Suprapubic skin (tissue), 4 donors: ENCODE measurements around the gene LRRC8B. TPM values are rescaled to one million over a fixed set of nuclear protein-coding genes. Genes with fewer than 3 reads are reported as not detected.

Experiments used
- DNase-seq, 2 donors: peaks; one replicate each; pipeline ENCODE4 v3.0.0-alpha.2; 2019; ENCODE audit warnings: low spot score in 2 of 2
- H3K27ac ChIP-seq: fragments of 200-600 bp; sonication (generic); one replicate; pipeline ENCODE4 v1.5.1; 2019
- H3K27me3 ChIP-seq: fragments of 200-600 bp; sonication (generic); one replicate; pipeline ENCODE4 v1.5.1; 2019
- H3K36me3 ChIP-seq: fragments of 200-600 bp; sonication (generic); one replicate; pipeline ENCODE4 v1.5.1; 2019
- H3K4me1 ChIP-seq: fragments of 200-600 bp; sonication (generic); one replicate; pipeline ENCODE4 v1.5.1; 2019
- H3K4me3 ChIP-seq: fragments of 200-600 bp; sonication (generic); one replicate; pipeline ENCODE4 v1.5.1; 2019; ENCODE audit warnings: mild to moderate bottlenecking
- H3K9me3 ChIP-seq: fragments of 200-600 bp; sonication (generic); one replicate; pipeline ENCODE4 v1.5.1; 2019
- EP300 ChIP-seq: sonication (generic); formaldehyde crosslinking; IDR thresholded peaks from one replicate; pipeline ENCODE4 v1.6.1; 2017; ENCODE audit warnings: antibody characterized with exemption
- POLR2A ChIP-seq, 2 donors: fragments of 450-650 bp; IDR thresholded peaks; one replicate each; pipeline ENCODE4 v1.6.1; 2017; ENCODE audit warnings: antibody characterized with exemption in 2 of 2, mild to moderate bottlenecking in 2 of 2, moderate library complexity in 2 of 2
- POLR2AphosphoS5 ChIP-seq, 3 donors: sonication (generic); formaldehyde crosslinking; IDR thresholded peaks; one replicate each; pipeline ENCODE4 v1.6.1; 2017; ENCODE audit warnings: antibody characterized with exemption in 3 of 3
- WGBS: methylation state at CpG from one replicate; pipeline ENCODE4 v1.1.5; 2018; 5-methylcytosine and 5-hydroxymethylcytosine counted together
- total RNA-seq, 4 donors: library from RNA; depleted of rRNA; stranded (reverse); fragments of >200 nt; gene quantifications; one replicate each; pipeline ENCODE4 v1.1.0, GENCODE V29; 2016
- TF ChIP-seq, protein P1 (sequence below), 2 donors: fragments of 200-600 bp in 1 of 2; fragments of 450-650 bp in 1 of 2; sonication (generic) in 1 of 2; IDR thresholded peaks; one replicate each; pipeline ENCODE4 v1.5.1; 2016 to 2019; ENCODE audit warnings: antibody characterized with exemption in 2 of 2, mild to moderate bottlenecking in 1 of 2, moderate library complexity in 1 of 2

Gene LRRC8B
- total RNA-seq, 4 donors from 2014 or later = 11.1 to 26.6 (median 13.9) TPM

- DNase-seq = no peak
- TF ChIP-seq, protein P1, sequence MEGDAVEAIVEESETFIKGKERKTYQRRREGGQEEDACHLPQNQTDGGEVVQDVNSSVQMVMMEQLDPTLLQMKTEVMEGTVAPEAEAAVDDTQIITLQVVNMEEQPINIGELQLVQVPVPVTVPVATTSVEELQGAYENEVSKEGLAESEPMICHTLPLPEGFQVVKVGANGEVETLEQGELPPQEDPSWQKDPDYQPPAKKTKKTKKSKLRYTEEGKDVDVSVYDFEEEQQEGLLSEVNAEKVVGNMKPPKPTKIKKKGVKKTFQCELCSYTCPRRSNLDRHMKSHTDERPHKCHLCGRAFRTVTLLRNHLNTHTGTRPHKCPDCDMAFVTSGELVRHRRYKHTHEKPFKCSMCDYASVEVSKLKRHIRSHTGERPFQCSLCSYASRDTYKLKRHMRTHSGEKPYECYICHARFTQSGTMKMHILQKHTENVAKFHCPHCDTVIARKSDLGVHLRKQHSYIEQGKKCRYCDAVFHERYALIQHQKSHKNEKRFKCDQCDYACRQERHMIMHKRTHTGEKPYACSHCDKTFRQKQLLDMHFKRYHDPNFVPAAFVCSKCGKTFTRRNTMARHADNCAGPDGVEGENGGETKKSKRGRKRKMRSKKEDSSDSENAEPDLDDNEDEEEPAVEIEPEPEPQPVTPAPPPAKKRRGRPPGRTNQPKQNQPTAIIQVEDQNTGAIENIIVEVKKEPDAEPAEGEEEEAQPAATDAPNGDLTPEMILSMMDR (IDR thresholded peaks at IDR 0.05) = no peak
- no peak for TF ChIP-seq POLR2A (IDR thresholded peaks at IDR 0.05)
- no peak for TF ChIP-seq EP300
- TF ChIP-seq POLR2AphosphoS5 (IDR thresholded peaks at IDR 0.05) = no peak
- no peaks in the 10 kb centered on the region for H3K36me3 ChIP-seq
- H3K4me1 ChIP-seq = peaks cover 15% of the 10 kb centered on the region
- no peaks in the 10 kb centered on the region for H3K27me3 ChIP-seq
- 92% methylated on average over 3 of the region's 3 CpGs for WGBS
- H3K27ac ChIP-seq = no peak overlapping the region
- H3K9me3 ChIP-seq = no peaks in the 10 kb centered on the region
- no peak overlapping the region for H3K4me3 ChIP-seq
Observed at GRCh38 chr1:89531480-89532139, 7.0 kb downstream of the LRRC8B start.

GRCh38 chr1:89532228-89532627 lies 7.6 kb downstream of the LRRC8B start:
- no peaks in the 10 kb centered on the region for H3K9me3 ChIP-seq
- H3K4me1 ChIP-seq = peaks cover 9% of the 10 kb centered on the region
- no peaks in the 10 kb centered on the region for H3K27me3 ChIP-seq
- H3K36me3 ChIP-seq = no peaks in the 10 kb centered on the region
- no peak for DNase-seq
- H3K27ac ChIP-seq = no peak overlapping the region
- TF ChIP-seq, protein P1 (IDR thresholded peaks at IDR 0.05) = no peak
- no peak for TF ChIP-seq EP300
- no peak for TF ChIP-seq POLR2A (IDR thresholded peaks at IDR 0.05)
- no peak for TF ChIP-seq POLR2AphosphoS5 (IDR thresholded peaks at IDR 0.05)
- 86% methylated on average over 4 of the region's 4 CpGs for WGBS
- no peak overlapping the region for H3K4me3 ChIP-seq

DNA sequence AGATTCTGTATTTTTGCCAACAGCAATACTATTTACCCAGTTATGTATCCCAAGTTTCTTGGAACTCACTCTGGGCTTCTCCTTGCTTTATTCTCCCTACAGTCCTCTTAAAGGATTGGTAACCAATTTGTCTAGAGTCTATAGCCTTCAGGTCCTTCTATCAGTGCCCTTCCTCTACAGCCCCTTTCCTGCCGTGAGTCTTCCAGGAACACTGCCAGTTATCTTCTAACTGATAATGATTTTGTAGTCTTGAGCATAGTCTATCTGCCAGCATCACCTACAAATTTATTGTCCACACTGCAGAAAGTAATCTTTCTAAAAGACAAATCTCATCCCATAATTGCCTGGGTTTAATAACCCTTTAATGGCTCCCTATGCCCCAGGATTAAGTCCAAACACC lies 8.2 kb downstream of the LRRC8B start:
- WGBS = 91% methylated on average over 1 of the region's 1 CpG
- H3K4me1 ChIP-seq = peaks cover 4% of the 10 kb centered on the region
- H3K9me3 ChIP-seq = no peaks in the 10 kb centered on the region
- TF ChIP-seq POLR2AphosphoS5 (IDR thresholded peaks at IDR 0.05) (no peak), POLR2A (IDR thresholded peaks at IDR 0.05) (no peak), EP300 (no peak)
- TF ChIP-seq, protein P1 (IDR thresholded peaks at IDR 0.05) = no peak
- no peak overlapping the region for H3K27ac ChIP-seq
- H3K36me3 ChIP-seq = no peaks in the 10 kb centered on the region
- DNase-seq = no peak
- no peaks in the 10 kb centered on the region for H3K27me3 ChIP-seq
- H3K4me3 ChIP-seq = no peak overlapping the region

DNA sequence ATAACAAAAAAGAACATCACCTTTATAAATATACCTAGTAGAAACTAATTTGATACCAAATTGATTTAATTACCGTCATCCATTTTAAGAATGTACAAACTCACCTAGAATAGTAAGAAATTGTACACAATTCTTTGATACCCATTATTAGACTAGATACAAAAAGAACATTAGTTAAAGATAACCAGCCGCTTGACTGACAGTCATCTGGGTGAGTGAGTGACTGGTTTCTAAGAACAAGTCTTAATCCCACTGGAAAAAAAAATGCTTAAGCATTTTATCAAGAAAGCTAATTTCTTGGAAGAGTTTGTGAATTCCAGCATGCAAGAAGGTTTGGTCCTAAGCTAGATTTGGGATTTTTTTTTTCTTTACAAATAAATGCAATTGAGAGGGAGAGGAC lies 10.9 kb downstream of the LRRC8B start:
- Histone ChIP-seq H3K27ac (no peak overlapping the region), H3K4me1 (no peaks in the 10 kb centered on the region), H3K27me3 (no peaks in the 10 kb centered on the region), H3K9me3 (no peaks in the 10 kb centered on the region), H3K4me3 (no peak overlapping the region), H3K36me3 (no peaks in the 10 kb centered on the region)
- WGBS = 96% methylated on average over 2 of the region's 2 CpGs
- no peak for TF ChIP-seq EP300
- DNase-seq = no peak

DNA sequence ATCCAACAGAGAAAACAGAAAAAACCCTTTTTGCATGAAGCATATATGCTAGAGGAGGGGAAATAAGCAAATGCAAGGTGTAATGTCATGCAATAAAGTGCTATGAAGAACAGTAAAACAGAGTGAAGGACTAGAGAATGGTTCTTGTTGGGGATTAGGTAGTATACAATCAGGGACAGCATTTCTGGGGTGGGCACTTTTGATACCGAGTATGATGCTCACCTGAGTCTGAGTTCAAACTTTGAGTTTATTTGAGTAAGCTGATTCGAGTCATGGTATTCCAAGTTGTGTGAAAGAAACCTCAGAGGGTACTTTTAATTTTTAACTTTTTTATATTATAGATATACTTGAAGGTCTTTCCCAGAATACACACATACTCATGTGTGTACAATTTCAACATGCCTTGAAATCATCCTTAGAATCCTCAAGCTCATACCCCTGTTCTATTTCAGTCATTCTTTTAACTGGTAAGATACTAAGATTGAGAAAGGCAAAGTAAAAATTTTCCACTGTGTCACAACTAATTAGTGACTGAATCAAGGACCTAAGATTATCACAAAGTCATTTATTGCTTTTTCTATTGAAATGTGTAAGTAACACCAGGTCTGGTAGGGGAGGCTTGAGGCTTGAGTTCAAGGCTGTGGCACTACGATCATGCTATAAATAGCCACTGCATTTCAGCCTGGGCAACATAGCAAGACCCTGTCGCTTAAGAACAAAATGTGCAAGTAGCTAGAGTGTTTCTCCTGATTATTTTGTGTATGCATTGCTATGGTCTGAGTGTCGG lies 12.1 kb downstream of the LRRC8B start:
- TF ChIP-seq, protein P1 (IDR thresholded peaks at IDR 0.05) = no peak
- TF ChIP-seq POLR2AphosphoS5 (IDR thresholded peaks at IDR 0.05) (no peak), EP300 (no peak), POLR2A (IDR thresholded peaks at IDR 0.05) (no peak)
- DNase-seq = no peak

More for the DNA sequence above, 12.1 kb downstream of the LRRC8B start:
- H3K27ac ChIP-seq = no peak overlapping the region
- WGBS = 92% methylated on average over 5 of the region's 5 CpGs
- H3K4me1 ChIP-seq = no peaks in the 10 kb centered on the region
- H3K4me3 ChIP-seq = no peak overlapping the region
- H3K27me3 ChIP-seq = no peaks in the 10 kb centered on the region
- H3K36me3 ChIP-seq = no peaks in the 10 kb centered on the region
- no peaks in the 10 kb centered on the region for H3K9me3 ChIP-seq
